Measurements from ENCODE around the gene VIP. TPM values are rescaled to one million over a fixed set of nuclear protein-coding genes. Genes with fewer than 3 reads are reported as not detected.

Gene VIP
- total RNA-seq, 2 experiments from 2014 or later = not detected

- ATAC-seq (ENCODE audit: poor library complexity) (no peak), DNase-seq (no peak)
- no peaks in the 10 kb centered on the region for H3K27me3 ChIP-seq (ENCODE audit: control insufficient read depth in 1 of 2, insufficient read depth in 2 of 2, low read length in 2 of 2)
- Mint-ChIP-seq H3K27ac (no peak overlapping the region), H3K9me3 (no peaks in the 10 kb centered on the region), H3K4me1 (ENCODE audit: low read depth) (no peaks in the 10 kb centered on the region), H3K27me3 (peaks cover 6% of the 10 kb centered on the region), H3K4me3 (no peak overlapping the region), H3K36me3 (ENCODE audit: low read depth) (no peaks in the 10 kb centered on the region)
- ChIA-PET CTCF (no interaction called here), POLR2A (no interaction called here)
- intact Hi-C loops (cut with DNase I, micrococcal nuclease) = no loop called here
- H3K4me3 ChIP-seq (ENCODE audit: low read length) = no peak overlapping the region
- H3K9me3 ChIP-seq (ENCODE audit: control insufficient read depth in 1 of 2, insufficient read depth in 1 of 2, low read length in 2 of 2) = no peaks in the 10 kb centered on the region
- no peaks in the 10 kb centered on the region for H3K4me1 ChIP-seq (ENCODE audit: insufficient read depth, low read length)
- H3K36me3 ChIP-seq (ENCODE audit: insufficient read depth, low read length) = no peaks in the 10 kb centered on the region
- no peak for TF ChIP-seq CTCF (IDR thresholded peaks at IDR 0.05)
- no peak overlapping the region for H3K27ac ChIP-seq (ENCODE audit: low read depth in 1 of 2, low read length in 2 of 2)
Measured at GRCh38 chr6:152745509-152746171, 5.0 kb upstream of the VIP start.

- Histone ChIP-seq H3K36me3 (ENCODE audit: insufficient read depth, low read length) (no peaks in the 10 kb centered on the region), H3K4me1 (ENCODE audit: insufficient read depth, low read length) (no peaks in the 10 kb centered on the region), H3K4me3 (ENCODE audit: low read length) (no peak overlapping the region), H3K9me3 (ENCODE audit: control insufficient read depth in 1 of 2, insufficient read depth in 1 of 2, low read length in 2 of 2) (no peaks in the 10 kb centered on the region), H3K27ac (ENCODE audit: low read depth in 1 of 2, low read length in 2 of 2) (no peak overlapping the region), H3K27me3 (ENCODE audit: control insufficient read depth in 1 of 2, insufficient read depth in 2 of 2, low read length in 2 of 2) (no peaks in the 10 kb centered on the region)
- Mint-ChIP-seq H3K4me3 (no peak overlapping the region), H3K4me1 (ENCODE audit: low read depth) (no peaks in the 10 kb centered on the region), H3K27me3 (peaks cover 6% of the 10 kb centered on the region), H3K9me3 (no peaks in the 10 kb centered on the region), H3K27ac (no peak overlapping the region), H3K36me3 (ENCODE audit: low read depth) (no peaks in the 10 kb centered on the region)
- DNase-seq (no peak), ATAC-seq (ENCODE audit: poor library complexity) (no peak)
- intact Hi-C loops (cut with DNase I, micrococcal nuclease) = no loop called here
- ChIA-PET CTCF (no interaction called here), POLR2A (no interaction called here)
- no peak for TF ChIP-seq CTCF (IDR thresholded peaks at IDR 0.05)
Measured at GRCh38 chr6:152746172-152746553, 4.4 kb upstream of the VIP start.

GRCh38 chr6:152748843-152749242 is 1.8 kb upstream of the VIP start:
- no peak for TF ChIP-seq CTCF (IDR thresholded peaks at IDR 0.05)
- no peaks in the 10 kb centered on the region for H3K36me3 ChIP-seq (ENCODE audit: insufficient read depth, low read length)
- no peak overlapping the region for H3K4me3 ChIP-seq (ENCODE audit: low read length)
- ATAC-seq (ENCODE audit: poor library complexity) = no peak
- Mint-ChIP-seq H3K27ac (no peak overlapping the region), H3K27me3 (no peaks in the 10 kb centered on the region), H3K4me3 (no peak overlapping the region), H3K9me3 (no peaks in the 10 kb centered on the region), H3K4me1 (ENCODE audit: low read depth) (no peaks in the 10 kb centered on the region), H3K36me3 (ENCODE audit: low read depth) (no peaks in the 10 kb centered on the region)
- DNase-seq = no peak
- ChIA-PET CTCF (no interaction called here), POLR2A (no interaction called here)
- intact Hi-C loops (cut with DNase I, micrococcal nuclease) = no loop called here
- no peaks in the 10 kb centered on the region for H3K4me1 ChIP-seq (ENCODE audit: insufficient read depth, low read length)
- H3K27me3 ChIP-seq (ENCODE audit: control insufficient read depth in 1 of 2, insufficient read depth in 2 of 2, low read length in 2 of 2) = no peaks in the 10 kb centered on the region
- H3K27ac ChIP-seq (ENCODE audit: low read depth in 1 of 2, low read length in 2 of 2) = no peak overlapping the region
- H3K9me3 ChIP-seq (ENCODE audit: control insufficient read depth in 1 of 2, insufficient read depth in 1 of 2, low read length in 2 of 2) = no peaks in the 10 kb centered on the region

All from CD4-positive, alpha-beta T cell (primary cell).